Adrenal gland (tissue), 5 donors: ENCODE measurements around the gene NR1H4.

ENCODE experiments used
- POLR2A ChIP-seq, 2 donors: fragments of 450-650 bp; IDR thresholded peaks; one replicate each; pipeline ENCODE4 v1.6.1; 2017; ENCODE audit warnings: antibody characterized with exemption in 2 of 2, mild to moderate bottlenecking in 2 of 2, moderate library complexity in 1 of 2
- TF ChIP-seq, protein P1 (sequence below), 6 experiments: fragments of 450-650 bp in 4 of 6; fragments of 200-600 bp in 2 of 6; sonication (generic) in 1 of 6; IDR thresholded peaks; 1 replicate in 5 of 6; 2 replicates in 1 of 6; pipeline versions ENCODE4 v1.5.1 to v1.8.0; 2016 to 2021; ENCODE audit warnings: antibody characterized with exemption in 6 of 6, mild to moderate bottlenecking in 2 of 6, moderate library complexity in 1 of 6
- donor health status: DM: no; HTN: no; CAD: no.

- TF ChIP-seq, protein P1, sequence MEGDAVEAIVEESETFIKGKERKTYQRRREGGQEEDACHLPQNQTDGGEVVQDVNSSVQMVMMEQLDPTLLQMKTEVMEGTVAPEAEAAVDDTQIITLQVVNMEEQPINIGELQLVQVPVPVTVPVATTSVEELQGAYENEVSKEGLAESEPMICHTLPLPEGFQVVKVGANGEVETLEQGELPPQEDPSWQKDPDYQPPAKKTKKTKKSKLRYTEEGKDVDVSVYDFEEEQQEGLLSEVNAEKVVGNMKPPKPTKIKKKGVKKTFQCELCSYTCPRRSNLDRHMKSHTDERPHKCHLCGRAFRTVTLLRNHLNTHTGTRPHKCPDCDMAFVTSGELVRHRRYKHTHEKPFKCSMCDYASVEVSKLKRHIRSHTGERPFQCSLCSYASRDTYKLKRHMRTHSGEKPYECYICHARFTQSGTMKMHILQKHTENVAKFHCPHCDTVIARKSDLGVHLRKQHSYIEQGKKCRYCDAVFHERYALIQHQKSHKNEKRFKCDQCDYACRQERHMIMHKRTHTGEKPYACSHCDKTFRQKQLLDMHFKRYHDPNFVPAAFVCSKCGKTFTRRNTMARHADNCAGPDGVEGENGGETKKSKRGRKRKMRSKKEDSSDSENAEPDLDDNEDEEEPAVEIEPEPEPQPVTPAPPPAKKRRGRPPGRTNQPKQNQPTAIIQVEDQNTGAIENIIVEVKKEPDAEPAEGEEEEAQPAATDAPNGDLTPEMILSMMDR (IDR thresholded peaks at IDR 0.05), result no peak
- no peak for TF ChIP-seq POLR2A (IDR thresholded peaks at IDR 0.05)
These were observed 17.4 kb downstream of the NR1H4 start for GRCh38 chr12:100491104-100491503.
